GM18508 (cell line): ENCODE data around the gene SCARF1.

Experiments used
- ATAC-seq: cut with Tn5 transposase; IDR thresholded peaks from one replicate; pipeline ENCODE4 v1.9.1; 2021; ENCODE audit warnings: moderate number of reproducible peaks; ENCODE audit not compliant: insufficient read depth, unreplicated experiment

SCARF1 gene

GRCh38 chr17:1648963-1649843 lies 3.7 kb upstream of the SCARF1 start:
- ATAC-seq = no peak

DNA sequence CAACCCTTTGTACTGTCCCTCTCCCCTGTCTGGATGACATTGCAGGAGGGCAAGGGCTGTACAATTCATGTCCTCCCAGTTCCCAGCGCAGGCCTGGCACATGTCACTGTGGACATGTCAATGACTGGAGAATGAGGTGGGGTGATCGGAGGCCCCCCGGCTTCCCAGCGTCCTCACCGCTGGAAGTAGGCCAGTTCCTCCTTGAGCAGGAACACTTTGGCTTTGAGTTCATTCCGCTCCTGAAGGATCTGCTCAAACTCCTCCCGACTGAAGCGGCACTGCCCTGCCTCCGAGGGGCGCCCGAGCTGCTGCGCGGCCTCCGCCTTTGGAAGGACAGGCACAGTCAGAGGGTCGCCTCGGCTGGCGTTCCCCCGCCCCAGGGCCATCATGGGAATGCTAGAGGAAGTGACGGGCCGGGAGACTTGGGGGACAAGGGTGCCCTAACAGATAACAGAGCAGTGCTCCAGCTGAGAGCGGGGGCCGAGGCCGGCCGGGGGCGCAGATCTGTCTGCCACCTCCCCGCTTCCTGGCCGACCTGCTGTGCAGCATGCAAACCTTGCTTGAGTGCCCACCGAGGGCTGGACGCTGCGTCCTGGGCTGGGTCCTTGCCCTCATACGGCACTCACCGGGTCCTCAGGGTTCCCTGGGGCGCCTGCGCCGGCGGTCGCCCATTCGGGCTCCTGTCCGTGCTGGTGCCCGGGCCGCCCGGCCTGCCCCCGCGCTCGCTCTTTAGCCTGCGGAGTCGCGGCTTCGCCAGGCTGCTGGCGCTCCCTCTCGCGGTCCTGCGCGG lies 2.8 kb upstream of the SCARF1 start:
- no peak for ATAC-seq

- no peak for ATAC-seq
These were observed 2.3 kb upstream of the SCARF1 start for GRCh38 chr17:1647802-1648171.

DNA sequence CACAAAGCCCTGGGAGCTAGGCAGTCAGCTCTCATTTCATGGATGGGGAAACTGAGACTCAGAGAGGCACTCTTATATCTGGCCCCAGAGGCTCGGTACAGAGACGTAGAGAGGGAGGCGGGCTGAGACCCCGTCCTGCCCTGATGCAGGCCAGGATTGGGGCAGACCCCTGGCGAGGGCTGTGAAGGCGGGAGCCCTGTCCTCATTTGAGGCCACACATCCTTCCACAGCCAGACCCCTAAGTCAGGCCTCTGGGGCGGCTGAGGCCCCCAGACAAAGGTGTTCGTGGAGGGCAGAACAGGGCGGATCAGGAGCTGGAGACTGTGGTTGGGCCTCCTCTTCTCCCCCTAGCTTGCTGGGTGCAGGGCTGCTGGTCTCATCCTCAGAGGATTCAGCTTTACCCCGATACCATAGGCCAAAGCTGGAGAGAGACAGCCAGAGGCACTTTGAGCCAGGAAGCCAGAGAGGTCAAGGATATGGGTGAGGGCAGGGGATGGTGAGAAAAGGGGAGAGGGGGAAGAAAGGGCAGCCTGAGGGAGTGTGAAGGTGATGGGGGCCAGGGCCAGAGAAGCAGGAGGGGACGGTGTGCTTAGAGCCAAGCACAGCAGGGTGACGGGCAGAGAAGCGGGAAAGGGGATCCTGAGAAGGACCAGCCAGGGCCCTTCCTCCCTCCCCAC lies 805 bp upstream of the SCARF1 start:
- no peak for ATAC-seq

- no peak for ATAC-seq
These were observed 882 bp downstream of the SCARF1 start for GRCh38 chr17:1644493-1645206.

GRCh38 chr17:1643999-1644492 lies 1.5 kb downstream of the SCARF1 start:
- ATAC-seq = no peak

- no peak for ATAC-seq
These were observed 2.1 kb downstream of the SCARF1 start for GRCh38 chr17:1643293-1643998.

- ATAC-seq = no peak
These were observed 4.5 kb downstream of the SCARF1 start for GRCh38 chr17:1641065-1641403.

- no peak for ATAC-seq
These were observed 5.0 kb downstream of the SCARF1 start for GRCh38 chr17:1640329-1641064.

DNA sequence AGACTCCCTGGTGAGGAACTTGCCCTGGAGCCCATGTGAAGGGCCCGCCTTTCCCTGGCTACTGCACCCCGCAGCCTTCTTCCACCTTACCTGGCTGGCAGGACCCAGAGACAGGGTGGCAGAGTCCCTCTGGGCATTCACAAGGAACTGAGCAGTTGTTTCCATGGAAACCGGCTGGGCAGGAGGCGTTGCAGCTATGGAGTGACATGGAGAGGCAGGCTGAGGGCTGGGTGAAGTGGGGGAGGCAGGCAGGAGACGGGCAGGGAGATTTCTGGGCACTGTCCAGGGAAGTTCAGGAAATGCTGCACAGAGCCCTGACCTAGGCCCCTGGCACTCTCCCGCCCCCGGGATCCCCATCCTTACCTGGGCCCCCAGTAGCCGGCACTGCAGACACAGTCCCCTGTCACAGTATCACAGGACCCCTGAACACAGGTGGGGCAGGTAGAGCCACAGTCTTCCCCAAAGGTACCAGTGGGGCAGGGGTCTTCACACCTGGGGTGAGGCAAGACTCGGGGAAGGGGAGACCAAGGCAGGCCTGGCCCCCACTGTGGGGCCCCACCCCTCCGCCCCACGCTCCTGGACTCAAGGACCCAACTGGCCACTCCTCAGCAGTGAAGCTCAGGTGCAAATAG lies 5.9 kb downstream of the SCARF1 start:
- ATAC-seq = no peak

DNA sequence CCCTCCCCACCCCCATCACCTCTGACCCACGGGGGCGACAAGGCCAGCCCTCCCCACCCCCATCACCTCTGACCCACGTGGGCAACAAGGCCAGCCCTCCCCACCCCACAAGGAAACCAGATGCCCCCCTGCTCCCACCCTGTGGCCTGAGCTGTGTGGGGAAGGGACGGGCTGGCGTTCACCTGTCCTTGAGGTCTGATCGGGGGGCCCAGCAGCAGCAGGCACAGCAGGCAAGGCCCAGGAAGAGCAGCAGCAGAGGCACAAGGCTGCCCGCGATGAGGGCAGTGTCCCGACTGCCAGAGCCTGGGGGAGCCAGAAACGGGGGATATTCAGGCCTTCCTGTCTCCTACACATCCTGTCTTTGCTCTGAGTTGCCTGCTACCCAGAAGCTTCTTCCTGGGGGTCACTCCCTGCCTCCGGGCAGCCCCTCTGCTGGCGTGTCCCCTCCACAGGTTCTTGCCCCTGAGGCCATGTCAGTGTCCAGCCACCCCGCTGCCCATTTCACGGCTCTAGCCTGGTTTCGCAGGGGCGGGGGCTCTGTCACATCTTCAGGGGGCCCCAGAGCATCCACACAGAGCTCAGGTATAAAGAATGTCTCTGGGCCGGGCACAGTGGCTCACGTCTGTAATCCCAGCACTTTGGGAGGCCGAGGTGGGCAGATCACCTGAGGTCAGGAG lies 6.8 kb downstream of the SCARF1 start:
- no peak for ATAC-seq

GRCh38 chr17:1638171-1638590 lies 7.4 kb downstream of the SCARF1 start:
- ATAC-seq = no peak

- ATAC-seq = no peak
These were observed 8.7 kb downstream of the SCARF1 start for GRCh38 chr17:1636732-1637285.

DNA sequence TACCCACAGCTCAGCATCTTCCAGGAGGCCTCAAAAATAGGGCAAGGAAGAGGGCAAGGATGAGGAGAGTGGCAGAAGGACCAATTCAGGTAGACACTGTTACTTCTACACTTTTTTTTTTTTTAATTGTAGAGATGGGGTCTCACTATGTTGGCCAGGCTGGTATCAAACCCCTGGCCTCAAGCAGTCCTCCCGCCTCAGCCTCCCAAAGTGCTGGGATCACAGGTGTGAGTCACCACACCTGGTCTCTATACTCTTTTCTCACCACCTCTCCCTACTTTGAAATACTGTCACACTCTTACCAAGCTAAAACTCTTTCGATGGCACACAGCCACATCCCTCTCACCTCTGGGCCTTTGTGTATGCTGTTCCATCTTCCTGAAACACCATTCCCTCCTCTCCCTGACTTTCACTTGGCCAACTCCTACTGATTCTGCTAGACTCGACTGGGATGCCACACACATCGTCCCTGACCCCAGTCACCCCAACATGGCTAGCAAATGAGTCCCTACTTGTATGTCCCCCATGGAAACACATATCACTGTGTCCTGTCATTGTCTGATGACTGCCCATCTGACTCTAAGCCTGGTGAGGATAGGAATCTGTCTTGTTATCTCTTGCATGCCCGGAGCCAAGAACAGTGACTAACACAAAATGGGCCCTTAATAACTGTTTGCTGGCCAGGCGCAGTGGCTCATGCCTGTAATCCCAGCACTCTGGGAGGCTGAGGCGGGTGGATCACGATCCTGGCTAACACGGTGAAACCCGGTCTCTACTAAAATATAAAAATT lies 9.7 kb downstream of the SCARF1 start:
- ATAC-seq = no peak

DNA sequence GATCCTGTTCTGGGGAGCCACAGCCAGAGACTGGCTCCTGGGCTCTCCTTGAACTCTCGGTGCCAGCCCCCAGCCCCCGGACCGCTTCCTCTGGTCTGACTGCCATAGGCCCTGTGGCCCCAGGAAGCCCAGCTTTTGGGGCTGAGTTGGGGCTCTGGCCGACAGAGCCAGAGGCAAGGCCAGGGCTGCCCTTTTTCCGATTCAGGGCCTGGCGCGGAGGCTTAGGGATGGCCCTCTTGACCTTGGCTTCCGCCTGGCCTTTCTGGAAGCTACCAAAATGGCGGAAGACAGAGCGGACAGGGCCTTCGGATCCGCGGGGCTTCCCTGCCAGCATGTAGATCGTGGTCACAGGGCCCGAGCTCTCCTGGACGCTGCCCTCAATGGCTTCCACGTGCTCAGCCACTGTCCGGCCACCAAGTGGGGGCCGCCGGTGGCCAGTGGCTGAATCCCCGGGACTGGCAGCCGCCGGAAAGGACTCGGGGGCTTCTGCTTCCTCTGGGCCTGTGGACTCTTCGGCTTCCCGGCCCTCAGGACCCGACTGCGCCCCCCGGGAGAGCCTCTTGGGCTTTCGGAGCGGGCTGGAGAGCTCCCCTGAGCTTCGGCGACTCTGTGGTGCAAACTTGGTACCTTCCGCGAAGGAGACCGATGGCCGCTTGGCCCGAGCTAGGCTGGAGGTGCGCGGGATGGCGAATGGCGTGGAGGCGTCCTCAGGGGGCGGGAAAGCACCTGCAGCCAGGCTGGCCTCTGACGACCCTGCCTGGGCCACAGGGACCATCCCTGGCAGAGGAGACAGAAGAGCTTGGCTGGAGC lies 10.5 kb downstream of the SCARF1 start:
- no peak for ATAC-seq

- ATAC-seq = no peak
These were observed 14.9 kb downstream of the SCARF1 start for GRCh38 chr17:1630662-1631061.
